ENCODE results near the gene MRPL49. TPM values are rescaled to one million over a fixed set of nuclear protein-coding genes. Genes with fewer than 3 reads are reported as not detected.

MRPL49 gene
- total and polyA plus RNA-seq, 2 of the 13 experiments (the other 11 are each of a cell fraction or from before 2014, with no cell fraction given), result 39.2 to 53.3 TPM

DNA sequence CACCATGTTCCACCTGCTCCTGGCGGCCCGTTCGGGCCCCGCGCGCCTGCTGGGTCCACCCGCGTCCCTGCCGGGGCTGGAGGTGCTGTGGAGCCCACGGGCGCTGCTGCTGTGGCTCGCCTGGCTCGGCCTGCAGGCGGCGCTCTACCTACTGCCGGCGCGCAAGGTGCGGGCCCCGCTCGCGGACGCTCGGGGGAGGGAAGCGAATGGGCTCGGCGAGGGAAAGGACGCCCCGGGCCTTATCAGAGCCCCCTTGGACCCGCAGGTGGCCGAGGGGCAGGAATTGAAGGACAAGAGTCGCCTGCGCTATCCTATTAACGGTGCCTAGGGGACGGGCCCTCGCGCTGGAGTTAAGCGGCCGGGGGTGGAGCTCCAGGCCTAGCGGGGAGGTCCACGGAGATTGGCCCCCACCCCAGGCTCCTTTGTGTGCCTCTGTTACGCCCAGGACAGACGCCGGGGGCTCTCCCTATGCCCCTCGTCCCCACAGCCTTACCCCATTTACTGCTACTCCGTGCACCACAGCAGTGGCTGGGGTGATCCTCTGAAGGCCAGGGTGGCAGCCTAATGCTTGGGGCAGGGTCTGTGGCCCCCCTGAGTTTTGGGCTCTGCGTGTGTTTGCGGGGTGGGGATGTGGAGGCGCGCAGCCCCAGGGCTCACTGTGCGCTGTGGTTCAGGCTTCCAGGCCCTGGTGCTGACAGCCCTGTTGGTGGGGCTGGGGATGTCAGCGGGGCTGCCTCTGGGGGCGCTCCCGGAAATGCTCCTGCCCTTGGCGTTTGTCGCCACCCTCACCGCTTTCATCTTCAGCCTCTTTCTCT lies 9.4 kb upstream of the MRPL49 start (continued):
- TF ChIP-seq CCAR2 (optimal IDR thresholded peaks at IDR 0.05; ENCODE audit: low read depth, low read length) (no peak), SAP130 (CRISPR knock-in tag; IDR thresholded peaks at IDR 0.05; ENCODE audit: low read depth) (peak; percentile 52), SSRP1 (CRISPR knock-in tag; IDR thresholded peaks at IDR 0.05) (0 out of 2 replicates have a peak, but pooled peaks have one; percentile 28), PRPF4 (IDR thresholded peaks at IDR 0.05; ENCODE audit: low read depth, low read length, poor library complexity, severe bottlenecking) (no peak), POGZ (CRISPR knock-in tag; IDR thresholded peaks at IDR 0.05) (no peak; the same call in 1 of the 2 replicates), ZNF138 (CRISPR knock-in tag; IDR thresholded peaks at IDR 0.05; ENCODE audit: low read depth) (no peak), ZNF605 (CRISPR knock-in tag; IDR thresholded peaks at IDR 0.05) (no peak), ZNF777 (CRISPR knock-in tag; IDR thresholded peaks at IDR 0.05) (peak; percentile 75), NBN (conservative IDR thresholded peaks at IDR 0.05) (no peak), ZBTB37 (CRISPR knock-in tag; IDR thresholded peaks at IDR 0.05) (no peak), NFYC (CRISPR knock-in tag; IDR thresholded peaks at IDR 0.05) (peak; percentile 5; the same call in 1 of the 2 replicates), PTBP1 (IDR thresholded peaks at IDR 0.05; ENCODE audit: low read depth, low read length, poor library complexity, severe bottlenecking) (no peak), ZNF501 (CRISPR knock-in tag; IDR thresholded peaks at IDR 0.05) (no peak), SP1 (IDR thresholded peaks at IDR 0.05) (no peak), SP1 (CRISPR knock-in tag; IDR thresholded peaks at IDR 0.05) (no peak; the same call in 1 of the 2 replicates), GABPB1 (CRISPR knock-in tag; IDR thresholded peaks at IDR 0.05) (peak; percentile 62), NFKBIZ (CRISPR knock-in tag; IDR thresholded peaks at IDR 0.05) (0 out of 2 replicates have a peak, but pooled peaks have one; percentile 58), TFE3 (CRISPR knock-in tag; IDR thresholded peaks at IDR 0.05) (no peak), ZNF34 (CRISPR knock-in tag; IDR thresholded peaks at IDR 0.05; ENCODE audit: borderline replicate concordance) (no peak), ZNF430 (CRISPR knock-in tag; IDR thresholded peaks at IDR 0.05) (peak; percentile 79; the same call in 1 of the 2 replicates), ZNF24 (IDR thresholded peaks at IDR 0.05) (no peak), ONECUT2 (CRISPR knock-in tag; IDR thresholded peaks at IDR 0.05) (no peak), ELF4 (CRISPR knock-in tag; IDR thresholded peaks at IDR 0.05; ENCODE audit: borderline replicate concordance) (no peak)
- TF ChIP-seq, protein P1, sequence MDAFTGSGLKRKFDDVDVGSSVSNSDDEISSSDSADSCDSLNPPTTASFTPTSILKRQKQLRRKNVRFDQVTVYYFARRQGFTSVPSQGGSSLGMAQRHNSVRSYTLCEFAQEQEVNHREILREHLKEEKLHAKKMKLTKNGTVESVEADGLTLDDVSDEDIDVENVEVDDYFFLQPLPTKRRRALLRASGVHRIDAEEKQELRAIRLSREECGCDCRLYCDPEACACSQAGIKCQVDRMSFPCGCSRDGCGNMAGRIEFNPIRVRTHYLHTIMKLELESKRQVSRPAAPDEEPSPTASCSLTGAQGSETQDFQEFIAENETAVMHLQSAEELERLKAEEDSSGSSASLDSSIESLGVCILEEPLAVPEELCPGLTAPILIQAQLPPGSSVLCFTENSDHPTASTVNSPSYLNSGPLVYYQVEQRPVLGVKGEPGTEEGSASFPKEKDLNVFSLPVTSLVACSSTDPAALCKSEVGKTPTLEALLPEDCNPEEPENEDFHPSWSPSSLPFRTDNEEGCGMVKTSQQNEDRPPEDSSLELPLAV (CRISPR knock-in tag; conservative IDR thresholded peaks at IDR 0.05; ENCODE audit: low read depth), result no peak
- TF ChIP-seq, protein P2, sequence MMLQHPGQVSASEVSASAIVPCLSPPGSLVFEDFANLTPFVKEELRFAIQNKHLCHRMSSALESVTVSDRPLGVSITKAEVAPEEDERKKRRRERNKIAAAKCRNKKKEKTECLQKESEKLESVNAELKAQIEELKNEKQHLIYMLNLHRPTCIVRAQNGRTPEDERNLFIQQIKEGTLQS (CRISPR knock-in tag; IDR thresholded peaks at IDR 0.05), result no peak
- TF ChIP-seq, protein P3, sequence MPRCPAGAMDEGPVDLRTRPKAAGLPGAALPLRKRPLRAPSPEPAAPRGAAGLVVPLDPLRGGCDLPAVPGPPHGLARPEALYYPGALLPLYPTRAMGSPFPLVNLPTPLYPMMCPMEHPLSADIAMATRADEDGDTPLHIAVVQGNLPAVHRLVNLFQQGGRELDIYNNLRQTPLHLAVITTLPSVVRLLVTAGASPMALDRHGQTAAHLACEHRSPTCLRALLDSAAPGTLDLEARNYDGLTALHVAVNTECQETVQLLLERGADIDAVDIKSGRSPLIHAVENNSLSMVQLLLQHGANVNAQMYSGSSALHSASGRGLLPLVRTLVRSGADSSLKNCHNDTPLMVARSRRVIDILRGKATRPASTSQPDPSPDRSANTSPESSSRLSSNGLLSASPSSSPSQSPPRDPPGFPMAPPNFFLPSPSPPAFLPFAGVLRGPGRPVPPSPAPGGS (CRISPR knock-in tag; IDR thresholded peaks at IDR 0.05), result peak; percentile 67; the same call in 1 of the 2 replicates

Measured in HepG2 (cell line).